ENCODE results near the gene SLC25A26. TPM values are rescaled to one million over a fixed set of nuclear protein-coding genes. Genes with fewer than 3 reads are reported as not detected.

SLC25A26 gene
- total RNA-seq, 4 donors from 2014 or later: 13.3 to 29.1 (median 22.8) TPM

DNA sequence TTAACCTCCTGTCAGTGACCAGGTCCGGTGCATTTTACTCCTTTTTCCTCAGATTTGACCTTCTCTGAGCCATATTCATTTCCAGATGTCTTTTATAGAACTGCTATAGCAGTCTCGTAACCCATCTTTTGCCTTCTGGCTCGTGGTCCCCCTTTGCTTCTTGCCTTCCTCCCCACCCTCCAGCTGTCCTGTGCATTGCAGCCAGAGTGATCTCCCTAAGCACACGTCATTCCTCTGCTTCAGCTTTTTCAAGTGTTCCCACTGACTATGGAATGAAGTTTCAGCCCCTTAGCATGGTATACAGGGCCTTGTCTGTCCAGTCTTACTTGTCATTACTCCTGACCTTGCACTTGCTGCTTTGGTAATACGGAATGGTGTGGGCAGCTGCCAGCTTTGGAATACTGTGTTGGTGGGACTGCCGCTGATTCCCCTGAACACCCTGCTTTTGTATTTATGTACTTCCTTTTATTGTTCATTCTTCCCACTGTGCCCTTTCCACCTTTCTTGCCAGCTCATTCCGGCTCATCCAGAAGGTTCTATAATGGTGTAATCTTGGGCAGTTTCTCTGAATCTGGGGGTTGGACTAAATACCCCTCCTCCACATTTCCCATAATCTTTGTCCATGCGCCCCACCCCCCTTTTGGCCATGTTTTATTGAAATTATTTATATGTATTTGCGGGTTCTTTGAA lies 38.9 kb downstream of the SLC25A26 start:
- Histone ChIP-seq H3K27ac (no peak overlapping the region), H3K4me1 (no peaks in the 10 kb centered on the region), H3K4me3 (no peak overlapping the region), H3K36me3 (peaks cover 12% of the 10 kb centered on the region), H3K27me3 (no peaks in the 10 kb centered on the region), H3K9me3 (no peaks in the 10 kb centered on the region)
- DNase-seq (ENCODE audit: low spot score in 2 of 2): no peak
- 89% methylated on average over 9 of the region's 9 CpGs for WGBS
- TF ChIP-seq EP300 (IDR thresholded peaks at IDR 0.05) (no peak), POLR2A (IDR thresholded peaks at IDR 0.05) (no peak), POLR2AphosphoS5 (IDR thresholded peaks at IDR 0.05) (no peak)
- TF ChIP-seq, protein P1, sequence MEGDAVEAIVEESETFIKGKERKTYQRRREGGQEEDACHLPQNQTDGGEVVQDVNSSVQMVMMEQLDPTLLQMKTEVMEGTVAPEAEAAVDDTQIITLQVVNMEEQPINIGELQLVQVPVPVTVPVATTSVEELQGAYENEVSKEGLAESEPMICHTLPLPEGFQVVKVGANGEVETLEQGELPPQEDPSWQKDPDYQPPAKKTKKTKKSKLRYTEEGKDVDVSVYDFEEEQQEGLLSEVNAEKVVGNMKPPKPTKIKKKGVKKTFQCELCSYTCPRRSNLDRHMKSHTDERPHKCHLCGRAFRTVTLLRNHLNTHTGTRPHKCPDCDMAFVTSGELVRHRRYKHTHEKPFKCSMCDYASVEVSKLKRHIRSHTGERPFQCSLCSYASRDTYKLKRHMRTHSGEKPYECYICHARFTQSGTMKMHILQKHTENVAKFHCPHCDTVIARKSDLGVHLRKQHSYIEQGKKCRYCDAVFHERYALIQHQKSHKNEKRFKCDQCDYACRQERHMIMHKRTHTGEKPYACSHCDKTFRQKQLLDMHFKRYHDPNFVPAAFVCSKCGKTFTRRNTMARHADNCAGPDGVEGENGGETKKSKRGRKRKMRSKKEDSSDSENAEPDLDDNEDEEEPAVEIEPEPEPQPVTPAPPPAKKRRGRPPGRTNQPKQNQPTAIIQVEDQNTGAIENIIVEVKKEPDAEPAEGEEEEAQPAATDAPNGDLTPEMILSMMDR (IDR thresholded peaks at IDR 0.05): no peak

DNA sequence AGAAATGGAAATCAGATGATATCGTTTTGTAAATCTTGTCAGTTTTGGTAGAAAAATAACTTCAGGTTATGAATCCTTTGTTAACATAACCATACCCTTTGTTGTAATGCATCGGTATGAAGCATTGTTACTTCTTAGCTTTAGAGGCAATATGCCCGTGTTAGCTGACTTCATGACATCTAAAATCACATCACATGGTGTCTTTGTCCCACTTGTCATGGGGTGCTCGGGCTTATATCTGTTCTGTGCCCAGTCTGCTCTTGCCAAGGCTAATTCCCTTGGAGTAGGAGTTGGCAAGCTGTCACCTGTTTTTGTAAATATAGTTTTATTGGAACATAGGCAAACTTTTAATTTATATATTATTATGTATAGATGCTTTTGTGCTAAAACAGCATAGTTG lies 39.6 kb downstream of the SLC25A26 start:
- no peaks in the 10 kb centered on the region for H3K4me1 ChIP-seq

GRCh38 chr3:66261355-66261754 lies 40.6 kb downstream of the SLC25A26 start:
- Histone ChIP-seq H3K27ac (no peak overlapping the region), H3K4me1 (no peaks in the 10 kb centered on the region), H3K27me3 (no peaks in the 10 kb centered on the region), H3K36me3 (peaks cover 12% of the 10 kb centered on the region), H3K4me3 (no peak overlapping the region), H3K9me3 (no peaks in the 10 kb centered on the region)
- DNase-seq (ENCODE audit: low spot score in 2 of 2): no peak
- TF ChIP-seq POLR2AphosphoS5 (IDR thresholded peaks at IDR 0.05): no peak
- no peak for TF ChIP-seq POLR2A (IDR thresholded peaks at IDR 0.05)
- TF ChIP-seq EP300 (IDR thresholded peaks at IDR 0.05): no peak
- TF ChIP-seq, protein P1 (IDR thresholded peaks at IDR 0.05): no peak
- 86% methylated on average over 4 of the region's 4 CpGs for WGBS

More for the DNA sequence above, 39.6 kb downstream of the SLC25A26 start:
- TF ChIP-seq EP300 (IDR thresholded peaks at IDR 0.05) (no peak), POLR2A (IDR thresholded peaks at IDR 0.05) (no peak), POLR2AphosphoS5 (IDR thresholded peaks at IDR 0.05) (no peak)
- TF ChIP-seq, protein P1 (IDR thresholded peaks at IDR 0.05): no peak
- Histone ChIP-seq H3K36me3 (peaks cover 12% of the 10 kb centered on the region), H3K27me3 (no peaks in the 10 kb centered on the region), H3K27ac (no peak overlapping the region), H3K9me3 (no peaks in the 10 kb centered on the region), H3K4me3 (no peak overlapping the region)
- WGBS: 80% methylated on average over 4 of the region's 4 CpGs
- DNase-seq (ENCODE audit: low spot score in 2 of 2): no peak

DNA sequence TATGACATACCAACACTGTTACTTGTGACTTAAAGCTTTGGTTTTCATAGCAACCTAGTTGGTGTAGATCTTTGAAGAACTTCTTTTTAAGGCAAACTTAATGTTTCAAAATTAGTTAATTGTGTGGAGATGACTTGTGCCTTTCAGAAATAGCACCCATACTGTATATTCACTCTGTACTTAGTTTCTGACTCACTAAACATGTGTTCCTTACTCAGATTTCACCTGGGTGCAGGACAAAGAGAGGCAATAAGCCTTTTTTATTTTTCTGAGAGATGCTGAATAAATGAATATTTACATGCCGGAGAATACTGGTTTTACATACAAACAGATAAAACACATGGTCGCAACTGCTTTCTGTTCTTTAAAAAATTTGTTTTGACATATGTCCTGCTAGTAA lies 44.8 kb downstream of the SLC25A26 start:
- DNase-seq (ENCODE audit: low spot score in 2 of 2): no peak
- H3K9me3 ChIP-seq: no peaks in the 10 kb centered on the region
- H3K27me3 ChIP-seq: no peaks in the 10 kb centered on the region
- WGBS: 96% methylated on average over 2 of the region's 2 CpGs
- no peak for TF ChIP-seq EP300 (IDR thresholded peaks at IDR 0.05)
- TF ChIP-seq, protein P1 (IDR thresholded peaks at IDR 0.05): no peak
- TF ChIP-seq POLR2A (IDR thresholded peaks at IDR 0.05): no peak
- TF ChIP-seq POLR2AphosphoS5 (IDR thresholded peaks at IDR 0.05): no peak
- no peaks in the 10 kb centered on the region for H3K4me1 ChIP-seq
- no peak overlapping the region for H3K4me3 ChIP-seq
- no peak overlapping the region for H3K27ac ChIP-seq
- H3K36me3 ChIP-seq: peaks cover 12% of the 10 kb centered on the region

GRCh38 chr3:66266551-66266950 lies 45.8 kb downstream of the SLC25A26 start:
- TF ChIP-seq EP300 (IDR thresholded peaks at IDR 0.05) (no peak), POLR2A (IDR thresholded peaks at IDR 0.05) (no peak), POLR2AphosphoS5 (IDR thresholded peaks at IDR 0.05) (no peak)
- TF ChIP-seq, protein P1 (IDR thresholded peaks at IDR 0.05): no peak
- H3K27me3 ChIP-seq: no peaks in the 10 kb centered on the region
- H3K9me3 ChIP-seq: no peaks in the 10 kb centered on the region
- H3K27ac ChIP-seq: no peak overlapping the region
- DNase-seq (ENCODE audit: low spot score in 2 of 2): no peak
- peaks cover 12% of the 10 kb centered on the region for H3K36me3 ChIP-seq
- no peaks in the 10 kb centered on the region for H3K4me1 ChIP-seq
- no peak overlapping the region for H3K4me3 ChIP-seq
